Measurements from ENCODE around the gene ZNF185. TPM values are rescaled to one million over a fixed set of nuclear protein-coding genes. Genes with fewer than 3 reads are reported as not detected.

ZNF185 gene
- total RNA-seq (2014; rRNA removed; shearing (Covaris generic)) = 4.5 and 7.2 TPM in 2 replicates
- 3.7 and 4.0 TPM in 2 replicates for polyA plus RNA-seq (2016; fragmentation: Nextera tagmentation; extraction: Ambion mirVana)

- WGBS, 2 experiments (ENCODE audit: low coverage in 1 of 2, low lambda C conversion rate in 2 of 2, missing lambda C conversion rate in 2 of 2) = 27 to 68% methylated on average over 5 to 42 of the region's 64 CpGs
- Histone ChIP-seq H3K9ac (no peak within 1 kb of the TSS), H3K4me1 (ENCODE audit: insufficient read depth) (0 out of 2 replicates have a peak, but pooled peaks cover 8% of the 10 kb centered on the region), H3K9me2 (ENCODE audit: insufficient read depth) (no peaks in the 10 kb centered on the region), H3K27me3 (replicated peaks; ENCODE audit: insufficient read depth) (no peaks in the 10 kb centered on the region), H3K27ac (no peak within 1 kb of the TSS), H3K4me2 (ENCODE audit: unreplicated experiment) (no peak within 1 kb of the TSS), H3F3A (ENCODE audit: insufficient read depth) (no peaks in the 10 kb centered on the region), H3K4me3 (peak within 1 kb of the TSS; percentile 51), H3K36me3 (ENCODE audit: low read depth) (no peaks in the 10 kb centered on the region), H3K9me3 (ENCODE audit: low read depth) (no peaks in the 10 kb centered on the region), H2AFZ (peak within 1 kb of the TSS; percentile 60; the same call in 1 of the 2 replicates), H4K20me1 (ENCODE audit: insufficient read depth) (no peaks in the 10 kb centered on the region), H3K79me2 (ENCODE audit: insufficient read depth) (no peaks in the 10 kb centered on the region)
- in situ Hi-C loops (cut with MboI) = no loop called here
- TF ChIP-seq EZH2 (IDR thresholded peaks at IDR 0.05; ENCODE audit: insufficient read depth, poor library complexity, severe bottlenecking) (no peak), EZH2phosphoT487 (IDR thresholded peaks at IDR 0.05; ENCODE audit: insufficient read depth, low read depth) (no peak)
- peak; percentile 13 for DNase-seq
These were observed at the start of gene ZNF185 for GRCh38 chrX:152897222-152898131. Gene ZNF185 (plus strand): TSS chrX:152898067. CDS start chrX:152914490, 16,423 bp downstream.

- H3K27me3 ChIP-seq (replicated peaks; ENCODE audit: insufficient read depth) = no peaks in the 10 kb centered on the region
- no peaks in the 10 kb centered on the region for H3K9me3 ChIP-seq (ENCODE audit: low read depth)
- H3F3A ChIP-seq (ENCODE audit: insufficient read depth) = no peaks in the 10 kb centered on the region
- H3K27ac ChIP-seq = no peak overlapping the region
- in situ Hi-C loops (cut with MboI) = no loop called here
- no peaks in the 10 kb centered on the region for H4K20me1 ChIP-seq (ENCODE audit: insufficient read depth)
- H3K79me2 ChIP-seq (ENCODE audit: insufficient read depth) = no peaks in the 10 kb centered on the region
- no peak for DNase-seq
- H3K9me2 ChIP-seq (ENCODE audit: insufficient read depth) = no peaks in the 10 kb centered on the region
- no peak overlapping the region for H3K9ac ChIP-seq
- 58 to 60% methylated on average over 2 of the region's 2 CpGs for WGBS, 2 experiments (ENCODE audit: low coverage in 1 of 2, low lambda C conversion rate in 2 of 2, missing lambda C conversion rate in 2 of 2)
- H3K36me3 ChIP-seq (ENCODE audit: low read depth) = no peaks in the 10 kb centered on the region
- no peak overlapping the region for H3K4me2 ChIP-seq (ENCODE audit: unreplicated experiment)
- no peak overlapping the region for H3K4me3 ChIP-seq
- no peak overlapping the region for H2AFZ ChIP-seq
- H3K4me1 ChIP-seq (ENCODE audit: insufficient read depth) = no peaks in the 10 kb centered on the region
- no peak for TF ChIP-seq EZH2phosphoT487 (IDR thresholded peaks at IDR 0.05; ENCODE audit: insufficient read depth, low read depth)
- TF ChIP-seq EZH2 (IDR thresholded peaks at IDR 0.05; ENCODE audit: insufficient read depth, poor library complexity, severe bottlenecking) = no peak
These were observed 47.4 kb upstream of the ZNF185 start for GRCh38 chrX:152850465-152850864.

- Histone ChIP-seq H4K20me1 (ENCODE audit: insufficient read depth) (no peaks in the 10 kb centered on the region), H3K4me2 (ENCODE audit: unreplicated experiment) (no peak overlapping the region), H3K9me2 (ENCODE audit: insufficient read depth) (no peaks in the 10 kb centered on the region), H3K9me3 (ENCODE audit: low read depth) (no peaks in the 10 kb centered on the region), H3K27me3 (replicated peaks; ENCODE audit: insufficient read depth) (no peaks in the 10 kb centered on the region), H3K27ac (no peak overlapping the region), H3K79me2 (ENCODE audit: insufficient read depth) (no peaks in the 10 kb centered on the region), H3K9ac (no peak overlapping the region), H3K4me3 (no peak overlapping the region), H3K4me1 (ENCODE audit: insufficient read depth) (no peaks in the 10 kb centered on the region), H2AFZ (no peak overlapping the region), H3K36me3 (ENCODE audit: low read depth) (no peaks in the 10 kb centered on the region), H3F3A (ENCODE audit: insufficient read depth) (no peaks in the 10 kb centered on the region)
- DNase-seq = no peak
- in situ Hi-C loops (cut with MboI) = no loop called here
- 91 to 95% methylated on average over 7 of the region's 7 CpGs for WGBS, 2 experiments (ENCODE audit: low coverage in 1 of 2, low lambda C conversion rate in 2 of 2, missing lambda C conversion rate in 2 of 2)
- TF ChIP-seq EZH2phosphoT487 (IDR thresholded peaks at IDR 0.05; ENCODE audit: insufficient read depth, low read depth) = no peak
These were observed 43.9 kb upstream of the ZNF185 start for GRCh38 chrX:152853986-152854385.

GRCh38 chrX:152861116-152861515 is 36.8 kb upstream of the ZNF185 start:
- in situ Hi-C loops (cut with MboI) = no loop called here
- DNase-seq = no peak
- H3K9ac ChIP-seq = no peak overlapping the region

More at GRCh38 chrX:152861116-152861515, 36.8 kb upstream of the ZNF185 start:
- H3K4me1 ChIP-seq (ENCODE audit: insufficient read depth) = no peaks in the 10 kb centered on the region
- H3K79me2 ChIP-seq (ENCODE audit: insufficient read depth) = no peaks in the 10 kb centered on the region
- H3K36me3 ChIP-seq (ENCODE audit: low read depth) = no peaks in the 10 kb centered on the region
- WGBS, 2 experiments (ENCODE audit: low coverage in 1 of 2, low lambda C conversion rate in 2 of 2, missing lambda C conversion rate in 2 of 2) = 65 to 80% methylated on average over 3 of the region's 3 CpGs
- no peak overlapping the region for H3K4me2 ChIP-seq (ENCODE audit: unreplicated experiment)
- no peaks in the 10 kb centered on the region for H4K20me1 ChIP-seq (ENCODE audit: insufficient read depth)
- no peak overlapping the region for H2AFZ ChIP-seq
- H3K9me2 ChIP-seq (ENCODE audit: insufficient read depth) = no peaks in the 10 kb centered on the region
- H3K9me3 ChIP-seq (ENCODE audit: low read depth) = no peaks in the 10 kb centered on the region
- no peak overlapping the region for H3K4me3 ChIP-seq
- TF ChIP-seq EZH2phosphoT487 (IDR thresholded peaks at IDR 0.05; ENCODE audit: insufficient read depth, low read depth) (no peak), EZH2 (IDR thresholded peaks at IDR 0.05; ENCODE audit: insufficient read depth, poor library complexity, severe bottlenecking) (no peak)
- no peaks in the 10 kb centered on the region for H3F3A ChIP-seq (ENCODE audit: insufficient read depth)
- no peaks in the 10 kb centered on the region for H3K27me3 ChIP-seq (replicated peaks; ENCODE audit: insufficient read depth)
- H3K27ac ChIP-seq = no peak overlapping the region
